ENCODE data around the gene PLXNA4. TPM values are rescaled to one million over a fixed set of nuclear protein-coding genes. Genes with fewer than 3 reads are reported as not detected.

Gene PLXNA4
- total and polyA plus RNA-seq, 9 of the 15 experiments (the other 6 are each of a cell fraction or from before 2014, with no cell fraction given), result under 0.01 to 0.09 TPM; not detected in 7

GRCh38 chr7:132124575-132124974 is 451.7 kb downstream of the PLXNA4 start:
- H3K4me1 ChIP-seq (replicated peaks in 1 of 2; ENCODE audit: control insufficient read depth in 2 of 2, insufficient read depth in 2 of 2, low read length in 2 of 2), result no peaks in the 10 kb centered on the region
- H3K27ac ChIP-seq (ENCODE audit: extremely low read depth, low read depth, low read length), result no peak overlapping the region
- H4K20me1 ChIP-seq (replicated peaks; ENCODE audit: control insufficient read depth, insufficient read depth, low read length), result peaks cover 12% of the 10 kb centered on the region
- intact Hi-C loops (cut with micrococcal nuclease), result no loop called here
- no peaks in the 10 kb centered on the region for H3K9me3 ChIP-seq (replicated peaks; ENCODE audit: control insufficient read depth, insufficient read depth, low read depth, low read length)
- TF ChIP-seq EGR1 (conservative IDR thresholded peaks at IDR 0.05), result no peak
- no peak for TF ChIP-seq HDGF (IDR thresholded peaks at IDR 0.05)
- TF ChIP-seq USF1 (CRISPR knock-in tag; IDR thresholded peaks at IDR 0.05), result no peak
- TF ChIP-seq RBM15 (IDR thresholded peaks at IDR 0.05; ENCODE audit: insufficient read depth, low read length), result no peak
- TF ChIP-seq ZNF263 (CRISPR knock-in tag; IDR thresholded peaks at IDR 0.05; ENCODE audit: borderline replicate concordance), result no peak
- no peak for TF ChIP-seq GTF2F1 (IDR thresholded peaks at IDR 0.05; ENCODE audit: low read depth, low read length)
- TF ChIP-seq ZBTB43 (CRISPR knock-in tag; IDR thresholded peaks at IDR 0.05), result no peak
- no peak for TF ChIP-seq ZKSCAN1 (IDR thresholded peaks at IDR 0.05; ENCODE audit: low read depth, low read length)
- no peak for TF ChIP-seq ZEB2 (IDR thresholded peaks at IDR 0.05)
- TF ChIP-seq PTTG1 (tag; IDR thresholded peaks at IDR 0.05; ENCODE audit: low read depth), result no peak
- TF ChIP-seq MAZ (CRISPR knock-in tag; conservative IDR thresholded peaks at IDR 0.05 in 1 of 2, IDR thresholded peaks at IDR 0.05 in 1 of 2), result no peak
- TF ChIP-seq CAMTA2 (CRISPR knock-in tag; conservative IDR thresholded peaks at IDR 0.05), result no peak
- H3K9ac ChIP-seq (ENCODE audit: insufficient read depth in 1 of 2, low read depth in 2 of 2, low read length in 2 of 2), result no peak overlapping the region
- in situ Hi-C loops (cut with MboI), result no loop called here
- FAIRE-seq (no peak), ATAC-seq (no peak), DNase-seq (ENCODE audit: extremely low read depth in 1 of 4, low spot score in 3 of 4) (no peak)
- H3K9me1 ChIP-seq (ENCODE audit: control insufficient read depth, insufficient read depth, low read length), result no peaks in the 10 kb centered on the region
- WGBS (ENCODE audit: insufficient coverage, low coverage, missing lambda C conversion rate), result under 1% methylated on average over 6 of the region's 6 CpGs
- H3K36me3 ChIP-seq (ENCODE audit: control insufficient read depth, insufficient read depth, low read length), result no peaks in the 10 kb centered on the region
- no peak overlapping the region for H3K4me2 ChIP-seq (ENCODE audit: insufficient read depth, low read length)
- ChIA-PET CTCF (ENCODE audit: low intra/inter-chr PET ratio) (no interaction called here), POLR2A (interaction anchor here (1.2 kb wide), 1 partner anchor 20 kb away, joined by 4 read pairs; no protein-coding TSS in a partner anchor)
- H3K4me3 ChIP-seq, result no peak overlapping the region
- H3K27me3 ChIP-seq (ENCODE audit: control insufficient read depth in 2 of 2, insufficient read depth in 2 of 2, low read length in 2 of 2), result peaks cover 9 to 13% of the 10 kb centered on the region in 2 experiments; a peak in 4 of 5 replicates
- no TSS peak for BruUV-seq (replicated peaks)
- H3K79me2 ChIP-seq (ENCODE audit: control insufficient read depth, insufficient read depth, low read length), result no peaks in the 10 kb centered on the region
- no peak overlapping the region for H2AFZ ChIP-seq (ENCODE audit: low read depth, low read length)
